NCI-H128 (cell line): ENCODE results near the gene NT5C1A.

ENCODE experiments used
- DNase-seq: peaks from one replicate; lab custom pipeline; 2025; ENCODE audit not compliant: unreplicated experiment; lab: John Stamatoyannopoulos, UW

NT5C1A gene

GRCh38 chr1:39663559-39663958, 8.3 kb downstream of the NT5C1A start:
- DNase-seq = no peak

- no peak for DNase-seq
These were observed 9.0 kb downstream of the NT5C1A start for GRCh38 chr1:39662861-39663260.

- no peak for DNase-seq
These were observed 12.4 kb downstream of the NT5C1A start for GRCh38 chr1:39659538-39659937.

GRCh38 chr1:39659110-39659509, 12.8 kb downstream of the NT5C1A start:
- DNase-seq = no peak

- DNase-seq = peak; percentile 34
These were observed 13.9 kb downstream of the NT5C1A start for GRCh38 chr1:39657923-39658485.

- DNase-seq = no peak
These were observed 14.5 kb downstream of the NT5C1A start for GRCh38 chr1:39657402-39657801.

- DNase-seq = no peak
These were observed 15.5 kb downstream of the NT5C1A start for GRCh38 chr1:39656391-39656790.

GRCh38 chr1:39655578-39656268, 16.2 kb downstream of the NT5C1A start:
- no peak for DNase-seq

GRCh38 chr1:39654291-39654690, 17.6 kb downstream of the NT5C1A start:
- DNase-seq = no peak

GRCh38 chr1:39653546-39654031, 18.3 kb downstream of the NT5C1A start:
- DNase-seq = peak; percentile 52

- DNase-seq = no peak
These were observed 19.4 kb downstream of the NT5C1A start for GRCh38 chr1:39652554-39652953.

GRCh38 chr1:39652105-39652504, 19.8 kb downstream of the NT5C1A start:
- DNase-seq = no peak

GRCh38 chr1:39650431-39650830, 21.5 kb downstream of the NT5C1A start:
- DNase-seq = no peak

- DNase-seq = no peak
These were observed 22.2 kb downstream of the NT5C1A start for GRCh38 chr1:39649636-39650185.

- DNase-seq = no peak
These were observed 23.4 kb downstream of the NT5C1A start for GRCh38 chr1:39648496-39648895.

GRCh38 chr1:39647247-39647646, 24.7 kb downstream of the NT5C1A start:
- no peak for DNase-seq

GRCh38 chr1:39646232-39647081, 25.4 kb downstream of the NT5C1A start:
- DNase-seq = no peak

GRCh38 chr1:39645411-39646043, 26.4 kb downstream of the NT5C1A start:
- no peak for DNase-seq

GRCh38 chr1:39643705-39644104, 28.2 kb downstream of the NT5C1A start:
- no peak for DNase-seq

- DNase-seq = no peak
These were observed 29.1 kb downstream of the NT5C1A start for GRCh38 chr1:39642796-39643195.

GRCh38 chr1:39640861-39641260, 31.0 kb downstream of the NT5C1A start:
- DNase-seq = no peak
